Measurements from ENCODE around the gene MTNR1A.

DNA sequence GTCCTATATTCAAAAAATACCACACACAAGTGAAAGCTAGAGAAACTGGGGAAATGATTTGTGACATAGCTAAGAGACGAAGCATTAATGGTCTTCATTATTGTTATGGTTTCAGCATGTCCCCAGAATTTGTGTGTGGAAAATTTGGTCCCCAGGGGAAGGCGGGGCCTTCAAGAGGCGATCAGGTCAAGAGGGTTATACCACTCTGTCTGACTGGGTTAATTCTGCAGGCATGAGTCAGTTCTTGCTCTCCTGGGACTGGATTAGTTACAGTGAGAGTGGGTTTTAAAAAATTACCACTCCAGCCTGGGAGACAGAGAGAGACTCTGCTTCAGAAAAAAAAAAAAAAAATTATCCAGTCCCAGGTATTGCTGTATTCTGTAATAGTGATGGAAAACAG lies 2.1 kb upstream of the MTNR1A start:
- TF ChIP-seq, protein P1, sequence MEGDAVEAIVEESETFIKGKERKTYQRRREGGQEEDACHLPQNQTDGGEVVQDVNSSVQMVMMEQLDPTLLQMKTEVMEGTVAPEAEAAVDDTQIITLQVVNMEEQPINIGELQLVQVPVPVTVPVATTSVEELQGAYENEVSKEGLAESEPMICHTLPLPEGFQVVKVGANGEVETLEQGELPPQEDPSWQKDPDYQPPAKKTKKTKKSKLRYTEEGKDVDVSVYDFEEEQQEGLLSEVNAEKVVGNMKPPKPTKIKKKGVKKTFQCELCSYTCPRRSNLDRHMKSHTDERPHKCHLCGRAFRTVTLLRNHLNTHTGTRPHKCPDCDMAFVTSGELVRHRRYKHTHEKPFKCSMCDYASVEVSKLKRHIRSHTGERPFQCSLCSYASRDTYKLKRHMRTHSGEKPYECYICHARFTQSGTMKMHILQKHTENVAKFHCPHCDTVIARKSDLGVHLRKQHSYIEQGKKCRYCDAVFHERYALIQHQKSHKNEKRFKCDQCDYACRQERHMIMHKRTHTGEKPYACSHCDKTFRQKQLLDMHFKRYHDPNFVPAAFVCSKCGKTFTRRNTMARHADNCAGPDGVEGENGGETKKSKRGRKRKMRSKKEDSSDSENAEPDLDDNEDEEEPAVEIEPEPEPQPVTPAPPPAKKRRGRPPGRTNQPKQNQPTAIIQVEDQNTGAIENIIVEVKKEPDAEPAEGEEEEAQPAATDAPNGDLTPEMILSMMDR (IDR thresholded peaks at IDR 0.05) = no peak
- TF ChIP-seq POLR2AphosphoS5 (IDR thresholded peaks at IDR 0.05) = no peak

All from upper lobe of left lung (tissue), 4 donors.